PFSK-1 (cell line): ENCODE measurements around the gene LRRC3.

ENCODE experiments used
- FOXP2 ChIP-seq: optimal IDR thresholded peaks from 2 replicates; pipeline ENCODE3; 2011; ENCODE audit warnings: borderline replicate concordance, control low read depth, inconsistent platforms; ENCODE audit not compliant: insufficient read depth; ENCODE audit errors: extremely low read length, extremely low read depth
- POLR2AphosphoS5 ChIP-seq: IDR thresholded peaks from 2 replicates; pipeline ENCODE4 v1.6.1; 2012; ENCODE audit warnings: low read depth, mild to moderate bottlenecking, control low read depth, low read length, moderate library complexity
- REST ChIP-seq, 2 experiments: IDR thresholded peaks; 2 replicates each; pipeline versions ENCODE4 v1.6.1 to v1.8.0; 2011 to 2012; ENCODE audit warnings: low read depth in 2 of 2, low read length in 2 of 2, control low read depth in 1 of 2, inconsistent platforms in 1 of 2, mild to moderate bottlenecking in 1 of 2, moderate library complexity in 1 of 2; ENCODE audit not compliant: insufficient read depth in 1 of 2
- SIN3A ChIP-seq: IDR thresholded peaks from 2 replicates; pipeline ENCODE4 v1.6.1; 2012; ENCODE audit warnings: mild to moderate bottlenecking, low read length, moderate library complexity, borderline replicate concordance; ENCODE audit not compliant: insufficient read depth
- TAF1 ChIP-seq: IDR thresholded peaks from 2 replicates; pipeline ENCODE4 v1.6.1; 2012; ENCODE audit warnings: low read length, control low read depth, borderline replicate concordance; ENCODE audit not compliant: insufficient read depth

The LRRC3 gene

GRCh38 chr21:44437371-44437695 lies 18.0 kb upstream of the LRRC3 start:
- no peak for TF ChIP-seq TAF1
- TF ChIP-seq REST (IDR thresholded peaks at IDR 0.05; ENCODE audit: insufficient read depth in 1 of 2, low read depth in 2 of 2, low read length in 2 of 2): no peak
- TF ChIP-seq SIN3A: no peak
- no peak for TF ChIP-seq POLR2AphosphoS5
- TF ChIP-seq FOXP2: no peak

GRCh38 chr21:44437696-44438431 lies 17.4 kb upstream of the LRRC3 start:
- TF ChIP-seq FOXP2 (no peak), TAF1 (no peak), SIN3A (no peak), POLR2AphosphoS5 (no peak), REST (IDR thresholded peaks at IDR 0.05; ENCODE audit: insufficient read depth in 1 of 2, low read depth in 2 of 2, low read length in 2 of 2) (no peak)

GRCh38 chr21:44438531-44439210 lies 16.6 kb upstream of the LRRC3 start:
- no peak for TF ChIP-seq REST (IDR thresholded peaks at IDR 0.05; ENCODE audit: insufficient read depth in 1 of 2, low read depth in 2 of 2, low read length in 2 of 2)
- no peak for TF ChIP-seq POLR2AphosphoS5
- no peak for TF ChIP-seq SIN3A
- TF ChIP-seq TAF1: no peak
- TF ChIP-seq FOXP2: no peak

GRCh38 chr21:44439211-44439600 lies 16.1 kb upstream of the LRRC3 start:
- TF ChIP-seq POLR2AphosphoS5: no peak
- no peak for TF ChIP-seq TAF1
- TF ChIP-seq SIN3A: no peak
- TF ChIP-seq FOXP2: no peak
- TF ChIP-seq REST (IDR thresholded peaks at IDR 0.05; ENCODE audit: insufficient read depth in 1 of 2, low read depth in 2 of 2, low read length in 2 of 2): no peak
